Glomerular visceral epithelial cell (primary cell): ENCODE data around the gene BCAM.

Experiments used
- DNase-seq: peaks from one replicate; pipeline ENCODE4 v3.0.0-alpha.2; 2016; ENCODE audit errors: extremely low spot score

The BCAM gene

DNA sequence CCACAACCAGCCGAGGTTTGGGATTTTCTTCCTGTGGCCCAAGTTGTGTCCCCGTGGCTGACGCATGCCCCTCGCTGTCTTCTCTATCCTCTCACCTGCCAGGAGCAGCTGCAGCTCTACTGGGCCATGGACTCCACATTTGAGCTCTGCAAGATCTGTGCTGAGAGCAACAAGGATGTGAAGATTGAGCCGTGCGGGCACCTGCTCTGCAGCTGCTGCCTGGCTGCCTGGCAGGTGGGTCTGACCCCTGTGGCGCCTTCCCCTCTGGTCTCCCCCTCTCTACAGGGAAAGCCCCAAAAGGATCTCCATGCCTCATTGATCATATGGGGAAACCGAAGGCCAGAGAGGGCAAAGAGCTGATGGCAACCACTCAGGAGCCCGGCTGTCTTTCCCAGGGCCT, 16.6 kb upstream of the BCAM start:
- no peak for DNase-seq

DNA sequence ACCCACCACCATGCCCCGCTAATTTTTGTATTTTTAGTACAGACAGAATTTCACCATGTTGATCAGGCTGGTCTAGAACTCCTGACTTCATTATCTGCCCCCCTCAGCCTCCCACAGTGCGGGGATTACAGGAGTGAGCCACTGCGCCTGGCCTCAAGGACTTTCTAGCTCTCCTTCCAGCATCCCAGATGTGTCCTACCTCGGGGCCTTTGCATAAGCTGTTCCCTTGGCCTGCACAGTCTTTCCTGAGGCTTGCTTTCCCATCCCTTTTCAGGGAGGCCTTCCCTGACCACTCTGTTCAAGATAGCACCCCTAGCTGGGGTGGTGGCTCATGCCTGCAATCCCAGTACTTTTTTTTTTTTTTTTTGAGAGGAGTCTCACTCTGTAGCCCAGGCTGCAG, 14.3 kb upstream of the BCAM start:
- DNase-seq: no peak

- no peak for DNase-seq
These were observed 13.4 kb upstream of the BCAM start for GRCh38 chr19:44795398-44795987.

DNA sequence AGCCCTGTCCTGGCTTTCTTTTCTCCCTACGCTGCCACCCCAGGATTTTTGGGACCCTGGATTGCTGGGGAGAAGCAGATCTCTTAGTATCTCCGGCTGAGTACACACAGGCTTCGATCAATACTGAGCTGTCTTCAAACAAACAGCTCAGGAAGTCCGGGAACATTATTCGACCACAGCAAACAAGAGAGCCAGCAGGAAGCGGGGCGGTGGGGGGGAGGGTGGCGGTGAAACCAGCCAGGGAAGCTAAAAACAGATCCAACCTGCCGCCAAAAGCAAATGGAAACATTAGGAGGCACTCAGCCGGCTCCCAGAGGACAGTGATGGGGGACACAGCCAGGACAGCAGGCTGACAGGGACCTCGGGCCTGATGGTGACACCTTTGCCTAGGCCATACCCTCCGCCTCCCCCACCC, 12.2 kb upstream of the BCAM start:
- no peak for DNase-seq

DNA sequence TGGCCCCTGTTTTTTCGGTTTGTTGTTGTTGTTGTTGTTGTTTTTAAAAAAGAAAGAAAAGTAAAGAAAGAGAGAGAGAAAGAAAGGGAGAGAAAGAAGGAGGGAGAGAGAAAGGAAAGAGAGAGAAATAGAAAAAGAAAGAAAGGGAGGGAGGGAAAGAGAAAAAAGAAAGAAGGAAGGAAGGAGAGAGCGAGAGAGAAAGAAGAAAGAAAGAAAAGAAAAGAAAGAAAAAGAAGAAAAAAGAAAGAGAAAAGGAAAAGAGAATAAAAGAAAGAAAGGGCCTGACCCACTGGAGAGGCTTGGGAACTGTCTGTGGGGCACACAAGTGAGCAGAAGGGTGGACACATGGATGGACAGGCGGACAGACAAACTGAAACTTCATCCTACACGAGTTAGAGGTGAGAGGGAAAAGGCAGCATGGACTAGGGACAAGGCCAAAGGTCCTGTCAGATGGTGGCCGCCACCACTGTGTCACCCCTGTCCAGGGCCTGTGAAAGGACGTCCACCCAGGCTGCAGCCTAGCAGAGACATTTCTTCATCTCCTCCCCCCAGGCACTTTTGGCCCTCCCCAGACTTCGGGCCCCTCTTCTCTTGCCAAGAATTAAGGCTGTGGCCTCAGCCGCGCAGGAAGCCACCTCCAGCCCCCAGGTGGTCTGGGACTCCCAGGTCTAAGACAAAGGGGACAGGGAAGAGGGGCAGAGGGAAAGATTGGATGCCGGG, 9.1 kb upstream of the BCAM start:
- DNase-seq: no peak

DNA sequence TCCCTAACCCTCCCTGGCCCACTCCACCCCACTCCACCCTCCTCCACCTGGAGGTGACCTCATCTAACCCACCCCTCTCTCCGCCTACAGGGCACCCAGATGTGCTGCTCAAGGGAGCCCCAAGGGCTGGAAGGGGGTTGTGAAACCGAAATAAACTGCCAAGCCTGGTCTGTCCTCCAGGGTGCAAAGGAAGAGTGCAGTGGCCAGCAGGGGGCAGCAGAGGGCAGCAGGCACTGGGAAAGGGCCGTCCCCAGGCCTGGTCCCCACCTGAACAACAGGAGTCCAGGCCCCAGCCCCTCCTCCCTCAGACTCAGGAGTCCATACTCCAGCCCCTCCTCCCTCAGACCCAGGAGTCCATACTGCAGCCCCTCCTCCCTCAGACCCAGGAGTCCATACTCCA, 8.4 kb upstream of the BCAM start:
- DNase-seq: peak; percentile 79

- DNase-seq: no peak
These were observed 5.2 kb upstream of the BCAM start for GRCh38 chr19:44803442-44804428.

DNA sequence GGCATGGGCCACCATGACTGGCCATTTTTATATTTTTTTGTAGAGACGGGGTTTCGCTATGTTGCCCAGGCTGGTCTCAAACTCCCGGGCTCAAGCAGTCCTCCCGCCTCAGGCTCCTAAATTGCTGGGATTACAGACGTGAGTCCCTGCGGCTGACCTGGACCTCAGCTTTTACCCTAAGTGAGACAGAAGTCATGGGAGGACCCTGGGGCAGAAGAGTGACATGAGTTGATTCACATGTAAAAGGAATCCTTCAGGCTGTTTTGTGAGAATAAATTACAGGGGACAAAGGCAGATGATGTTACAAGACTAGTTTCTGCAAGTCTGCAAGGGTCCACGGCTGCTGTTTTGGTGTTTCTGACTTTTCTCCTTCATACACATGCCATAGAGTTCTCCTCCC, 2.6 kb upstream of the BCAM start:
- no peak for DNase-seq

DNA sequence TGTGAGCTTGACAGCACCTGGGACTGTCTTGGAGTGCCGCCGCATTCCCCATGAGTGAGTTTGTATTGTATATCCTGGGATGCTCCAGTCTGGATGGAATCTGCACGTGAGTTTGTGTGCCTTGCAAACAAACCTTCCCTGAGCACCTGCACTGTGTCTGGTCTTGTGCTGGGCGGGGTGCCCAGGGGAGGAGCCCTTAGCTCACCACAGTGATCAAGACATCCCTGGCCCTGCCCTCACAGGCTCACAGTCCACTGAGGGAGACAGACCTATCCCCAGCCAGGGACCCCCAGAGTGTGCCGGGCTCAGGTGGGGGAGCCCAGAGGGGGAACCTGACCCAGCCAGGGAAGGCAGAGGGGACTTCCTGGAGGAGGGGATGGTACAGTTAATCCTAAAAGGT, 1.7 kb upstream of the BCAM start:
- peak; percentile 34 for DNase-seq

GRCh38 chr19:44807652-44808462, 1.0 kb upstream of the BCAM start:
- DNase-seq: peak; percentile 80

DNA sequence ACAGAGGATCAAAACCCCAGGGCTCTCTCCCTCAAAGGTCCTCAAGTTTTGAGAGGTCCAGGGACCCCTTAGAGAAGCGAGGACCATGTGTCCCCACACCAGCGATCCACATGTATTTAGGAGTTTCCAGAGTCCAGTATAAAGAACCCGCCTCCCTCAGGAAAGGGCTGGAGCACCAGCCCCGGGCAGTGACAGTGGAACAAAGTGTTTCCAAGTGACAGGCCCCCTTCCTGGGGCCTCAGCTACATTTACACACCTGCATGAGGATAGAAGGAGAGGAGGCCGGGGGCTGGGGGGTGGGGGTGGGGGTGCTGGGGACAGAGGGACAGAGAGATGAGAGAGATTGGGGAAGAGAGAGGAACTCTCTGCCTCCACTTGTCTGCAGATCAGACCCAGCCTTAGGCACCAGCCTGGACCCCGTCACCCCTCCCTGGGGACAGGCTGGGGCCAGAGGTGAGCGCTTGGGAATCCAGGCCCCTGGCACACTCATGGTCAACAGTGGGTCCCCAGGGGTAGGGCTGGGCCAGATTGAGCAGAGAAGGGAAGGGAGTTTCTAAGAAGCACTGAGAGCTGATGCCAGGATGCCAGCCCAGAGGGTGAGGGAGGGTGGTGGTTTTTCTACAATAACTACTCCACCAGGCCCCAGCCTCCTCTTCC, 802 bp downstream of the BCAM start:
- DNase-seq: no peak

GRCh38 chr19:44810234-44811121, 1.6 kb downstream of the BCAM start:
- no peak for DNase-seq

DNA sequence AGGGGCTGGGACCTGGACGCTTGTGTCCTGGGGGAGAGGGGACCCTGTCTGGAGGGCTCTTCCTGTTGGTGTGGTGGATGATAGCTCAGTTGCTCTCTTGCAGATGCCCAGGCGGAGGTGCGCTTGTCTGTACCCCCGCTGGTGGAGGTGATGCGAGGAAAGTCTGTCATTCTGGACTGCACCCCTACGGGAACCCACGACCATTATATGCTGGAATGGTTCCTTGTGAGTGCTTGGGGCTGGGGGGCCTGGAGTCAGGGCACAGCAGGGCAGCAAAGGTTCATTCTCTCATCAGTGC, 2.2 kb downstream of the BCAM start:
- DNase-seq: no peak

DNA sequence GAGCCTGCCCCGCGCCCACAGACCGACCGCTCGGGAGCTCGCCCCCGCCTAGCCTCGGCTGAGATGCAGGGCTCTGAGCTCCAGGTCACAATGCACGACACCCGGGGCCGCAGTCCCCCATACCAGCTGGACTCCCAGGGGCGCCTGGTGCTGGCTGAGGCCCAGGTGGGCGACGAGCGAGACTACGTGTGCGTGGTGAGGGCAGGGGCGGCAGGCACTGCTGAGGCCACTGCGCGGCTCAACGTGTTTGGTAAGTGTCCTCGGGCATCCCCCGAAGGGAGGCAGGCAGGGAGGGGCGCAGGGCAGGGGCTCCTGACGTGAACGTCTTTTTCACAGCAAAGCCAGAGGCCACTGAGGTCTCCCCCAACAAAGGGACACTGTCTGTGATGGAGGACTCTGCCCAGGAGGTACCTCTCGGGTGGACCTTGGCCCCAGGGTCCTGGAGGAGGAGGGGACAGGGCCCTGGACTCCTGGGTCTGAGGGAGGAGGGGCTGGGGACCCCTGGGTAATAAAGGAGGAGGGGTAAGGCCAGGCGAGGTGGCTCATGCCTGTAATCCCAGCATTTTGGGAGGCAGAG, 3.3 kb downstream of the BCAM start:
- no peak for DNase-seq

DNA sequence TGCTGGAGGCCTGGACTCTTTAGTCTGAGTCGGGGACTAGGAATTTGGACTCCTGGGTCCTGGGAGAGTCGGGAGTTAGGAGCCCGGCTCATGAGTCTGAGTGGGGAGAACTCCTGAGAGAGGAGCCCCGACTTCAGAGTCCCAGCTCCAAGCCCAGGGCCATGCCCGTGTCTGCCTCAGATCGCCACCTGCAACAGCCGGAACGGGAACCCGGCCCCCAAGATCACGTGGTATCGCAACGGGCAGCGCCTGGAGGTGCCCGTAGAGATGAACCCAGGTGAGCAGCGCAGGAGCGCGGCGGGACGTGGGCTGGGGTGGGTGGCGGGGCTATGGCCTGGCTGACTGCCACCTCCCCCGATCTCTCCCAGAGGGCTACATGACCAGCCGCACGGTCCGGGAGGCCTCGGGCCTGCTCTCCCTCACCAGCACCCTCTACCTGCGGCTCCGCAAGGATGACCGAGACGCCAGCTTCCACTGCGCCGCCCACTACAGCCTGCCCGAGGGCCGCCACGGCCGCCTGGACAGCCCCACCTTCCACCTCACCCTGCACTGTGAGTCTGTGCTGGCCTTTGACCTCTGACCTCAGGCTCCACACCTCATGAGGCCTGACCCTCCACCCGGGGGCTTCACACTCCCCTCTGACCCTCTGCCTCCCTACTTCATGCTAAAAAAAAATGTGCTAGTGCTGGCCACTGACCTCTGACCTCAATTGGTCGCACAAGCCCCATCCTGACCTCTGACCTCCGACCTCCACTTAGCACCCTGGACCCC, 4.4 kb downstream of the BCAM start:
- DNase-seq: no peak

DNA sequence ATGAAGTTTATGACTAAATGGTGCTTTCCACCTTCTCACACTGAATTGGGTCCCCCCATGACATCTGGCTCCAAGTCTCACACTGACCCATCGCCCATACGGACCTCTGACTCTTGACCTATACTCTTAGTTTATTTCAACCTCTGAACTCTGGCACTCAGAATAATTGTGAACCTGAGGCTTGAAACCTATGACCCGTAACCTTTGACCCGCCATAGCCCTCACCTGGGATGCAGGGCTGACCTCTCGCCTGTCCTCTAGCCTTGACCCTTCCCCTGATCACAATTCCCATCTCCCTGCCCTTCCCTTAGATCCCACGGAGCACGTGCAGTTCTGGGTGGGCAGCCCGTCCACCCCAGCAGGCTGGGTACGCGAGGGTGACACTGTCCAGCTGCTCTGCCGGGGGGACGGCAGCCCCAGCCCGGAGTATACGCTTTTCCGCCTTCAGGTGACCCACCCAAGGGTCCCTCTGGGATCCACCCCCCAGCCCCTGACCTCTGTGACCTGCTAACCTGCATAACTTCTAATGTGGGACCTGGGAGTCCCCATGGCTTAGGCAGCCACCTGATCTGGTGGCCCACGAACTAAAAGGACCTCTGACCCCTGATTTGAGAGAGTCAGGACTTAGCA, 5.1 kb downstream of the BCAM start:
- no peak for DNase-seq

DNA sequence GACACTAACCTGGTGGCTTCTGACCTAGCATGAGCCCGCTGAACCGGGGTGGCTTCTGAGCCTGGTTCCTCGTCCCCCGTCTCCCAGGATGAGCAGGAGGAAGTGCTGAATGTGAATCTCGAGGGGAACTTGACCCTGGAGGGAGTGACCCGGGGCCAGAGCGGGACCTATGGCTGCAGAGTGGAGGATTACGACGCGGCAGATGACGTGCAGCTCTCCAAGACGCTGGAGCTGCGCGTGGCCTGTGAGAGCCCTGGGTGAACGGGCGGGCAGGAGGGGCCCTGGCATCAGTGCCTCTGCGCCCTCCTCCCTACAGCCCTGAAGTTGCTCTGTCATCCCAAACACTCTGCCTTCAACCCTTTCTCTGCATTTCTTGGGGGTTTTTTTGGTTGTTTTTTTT, 5.6 kb downstream of the BCAM start:
- no peak for DNase-seq

DNA sequence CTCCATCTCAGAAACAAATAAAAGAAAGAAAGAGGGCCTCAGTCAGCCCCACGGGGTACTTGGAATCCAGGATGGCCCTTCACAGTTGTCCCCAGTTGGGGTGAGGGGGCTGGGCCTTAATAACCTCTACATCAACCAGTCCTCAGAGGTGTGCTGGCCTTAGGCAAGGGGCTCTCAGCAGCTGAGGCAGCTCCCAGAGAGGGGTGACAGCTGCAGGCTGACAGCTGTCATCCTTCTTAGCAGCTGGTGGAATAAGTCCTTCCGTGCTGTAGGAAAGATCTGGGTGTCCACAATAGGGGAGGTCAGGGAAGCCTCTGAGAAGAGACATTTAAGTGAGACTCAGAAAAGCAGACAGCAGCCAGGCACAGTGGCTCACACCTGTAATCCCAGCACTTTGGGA, 7.4 kb downstream of the BCAM start:
- DNase-seq: no peak
